GM19467 (cell line): ENCODE data around the gene CAMTA1.

ENCODE experiments used
- ATAC-seq: cut with Tn5 transposase; IDR thresholded peaks from one replicate; pipeline ENCODE4 v1.9.1; 2021; ENCODE audit warnings: mild to moderate bottlenecking, moderate library complexity; ENCODE audit not compliant: unreplicated experiment

Gene CAMTA1

DNA sequence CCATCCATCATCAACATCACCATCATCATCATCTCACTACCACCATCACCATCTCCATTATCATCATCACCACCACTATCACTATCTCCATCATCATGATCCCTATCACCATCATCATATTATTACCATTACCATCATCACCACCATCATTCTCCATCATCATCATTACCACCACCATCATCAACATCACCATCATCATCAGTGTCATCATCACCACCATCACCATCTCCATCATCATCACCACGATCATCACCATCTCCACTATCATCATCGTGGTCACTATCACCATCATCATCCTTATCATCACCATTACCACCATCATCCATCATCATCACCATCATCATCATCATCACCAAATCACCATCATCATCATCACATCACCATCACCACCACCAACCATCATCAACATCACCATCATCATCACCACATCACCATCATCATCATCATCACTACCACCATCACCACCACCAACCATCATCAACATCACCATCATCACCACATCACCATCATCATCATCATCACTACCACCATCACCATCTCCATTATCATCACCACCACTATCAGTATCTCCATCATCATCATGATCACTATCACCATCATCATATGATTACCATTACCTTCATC, 783.8 kb downstream of the CAMTA1 start:
- ATAC-seq: no peak

GRCh38 chr1:7570311-7570710, 785.1 kb downstream of the CAMTA1 start:
- no peak for ATAC-seq

GRCh38 chr1:7572654-7573152, 787.4 kb downstream of the CAMTA1 start:
- no peak for ATAC-seq

DNA sequence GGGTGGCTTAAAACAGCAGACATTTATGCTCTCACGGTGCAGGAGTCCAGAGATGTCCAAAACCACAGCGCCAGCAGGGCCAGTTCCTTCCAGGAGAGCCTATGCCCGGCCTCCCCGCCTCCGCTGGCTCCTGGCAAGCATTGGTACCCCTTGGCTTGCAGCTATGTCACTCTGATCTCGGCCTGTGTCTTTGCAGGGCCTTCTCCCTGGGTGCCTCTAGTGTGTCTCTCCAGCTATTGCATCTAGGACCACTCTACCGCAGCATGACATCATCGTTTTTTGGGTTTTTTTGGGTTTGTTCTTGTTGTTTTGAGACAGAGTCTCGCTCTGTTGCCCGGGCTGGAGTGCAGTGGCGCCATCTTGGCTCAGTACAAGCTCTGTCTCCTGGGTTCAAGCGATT, 788.2 kb downstream of the CAMTA1 start:
- no peak for ATAC-seq

GRCh38 chr1:7574121-7575040, 789.1 kb downstream of the CAMTA1 start:
- ATAC-seq: no peak

DNA sequence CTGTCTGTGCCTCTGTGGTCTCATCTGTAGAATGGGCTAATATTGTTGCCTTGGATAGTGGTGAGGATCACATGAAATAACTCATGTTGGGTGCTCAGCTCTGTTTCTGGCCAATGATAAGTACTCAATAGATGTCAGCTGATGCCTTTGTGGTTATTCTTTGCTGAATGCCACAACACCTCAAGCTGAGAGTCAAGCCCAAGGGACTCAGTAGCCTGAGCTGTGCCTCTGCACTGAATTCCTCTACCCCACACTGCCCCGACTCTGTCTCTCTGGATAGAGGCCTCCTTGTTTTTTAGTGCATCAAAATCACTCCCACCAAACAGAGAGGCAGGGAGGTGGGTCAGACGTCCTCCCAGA, 789.8 kb downstream of the CAMTA1 start:
- no peak for ATAC-seq

DNA sequence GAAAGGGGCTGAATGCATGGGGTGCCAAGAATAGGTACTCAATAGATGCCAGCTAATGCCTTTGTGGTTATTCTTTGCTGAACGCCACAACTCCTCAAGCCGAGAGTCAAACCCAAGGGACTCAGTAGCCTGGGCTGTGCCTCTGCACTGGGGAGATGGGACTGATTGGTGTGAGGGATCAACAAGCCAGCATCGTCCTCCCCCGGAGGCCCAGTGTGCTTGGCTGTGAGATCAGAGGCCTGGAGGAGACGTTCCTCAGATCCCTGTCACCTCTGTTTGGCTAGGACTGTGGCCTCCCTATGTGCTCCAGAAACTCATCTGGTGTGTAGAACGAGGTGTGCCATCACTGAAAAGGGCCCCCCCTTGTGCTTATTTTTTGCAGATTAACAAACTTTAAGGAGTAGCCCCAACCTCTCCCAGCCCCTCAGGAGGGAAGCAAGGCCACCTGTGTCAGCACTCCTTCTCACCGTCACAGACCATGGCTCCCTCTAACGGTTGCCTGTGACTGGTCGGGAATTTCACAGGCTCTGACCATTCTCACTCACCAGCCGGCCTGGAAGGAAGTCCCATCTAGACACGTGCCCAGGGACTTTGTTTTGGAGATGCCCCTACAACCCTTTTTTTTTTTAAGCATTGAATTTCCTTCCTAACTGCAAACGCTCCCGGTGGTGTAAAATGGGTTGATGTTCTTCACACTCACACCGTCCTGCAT, 791.8 kb downstream of the CAMTA1 start:
- no peak for ATAC-seq

DNA sequence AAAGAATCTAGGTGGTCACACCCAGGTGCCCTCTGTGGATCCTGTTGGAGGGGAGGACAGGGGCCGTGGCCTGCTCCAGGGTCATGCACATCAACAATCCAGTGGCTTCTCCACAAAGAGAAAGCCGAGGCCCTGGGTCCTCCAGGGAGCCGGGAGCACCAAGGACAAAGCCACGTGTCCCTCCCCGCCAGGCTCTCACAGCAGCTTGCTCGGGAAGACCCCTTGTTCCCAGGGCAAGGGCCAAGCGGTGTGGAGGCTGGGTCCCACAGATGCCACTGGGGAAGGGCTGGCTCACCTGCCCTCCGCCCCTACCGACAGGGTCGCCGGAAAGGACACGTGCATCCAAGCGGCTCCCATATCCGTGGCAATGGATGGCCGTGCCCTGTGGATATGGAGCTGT, 793.0 kb downstream of the CAMTA1 start:
- ATAC-seq: no peak

DNA sequence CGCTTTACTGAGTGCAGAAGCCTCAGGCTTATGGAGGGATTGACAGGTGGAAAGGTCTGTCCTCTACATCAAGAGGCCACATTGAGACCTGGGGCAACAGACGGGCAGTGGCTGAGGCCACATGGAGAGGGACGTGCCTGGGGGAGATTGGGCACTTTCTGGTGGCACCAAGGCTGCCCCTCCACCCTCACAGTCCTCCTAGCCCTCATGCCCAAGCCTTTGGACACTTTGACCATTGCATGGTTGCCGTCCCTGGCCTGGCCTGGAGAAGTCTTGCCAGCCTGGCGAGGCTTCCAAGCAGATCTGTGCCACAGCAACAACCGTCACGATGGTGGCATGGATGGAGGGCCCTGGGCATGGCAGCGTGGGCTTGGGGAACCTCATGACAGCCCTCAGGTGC, 793.8 kb downstream of the CAMTA1 start:
- ATAC-seq: no peak

- no peak for ATAC-seq
Measured at GRCh38 chr1:7579831-7580804, 794.9 kb downstream of the CAMTA1 start.

- no peak for ATAC-seq
Measured at GRCh38 chr1:7580923-7581753, 795.9 kb downstream of the CAMTA1 start.

GRCh38 chr1:7581754-7582459, 796.7 kb downstream of the CAMTA1 start:
- no peak for ATAC-seq

DNA sequence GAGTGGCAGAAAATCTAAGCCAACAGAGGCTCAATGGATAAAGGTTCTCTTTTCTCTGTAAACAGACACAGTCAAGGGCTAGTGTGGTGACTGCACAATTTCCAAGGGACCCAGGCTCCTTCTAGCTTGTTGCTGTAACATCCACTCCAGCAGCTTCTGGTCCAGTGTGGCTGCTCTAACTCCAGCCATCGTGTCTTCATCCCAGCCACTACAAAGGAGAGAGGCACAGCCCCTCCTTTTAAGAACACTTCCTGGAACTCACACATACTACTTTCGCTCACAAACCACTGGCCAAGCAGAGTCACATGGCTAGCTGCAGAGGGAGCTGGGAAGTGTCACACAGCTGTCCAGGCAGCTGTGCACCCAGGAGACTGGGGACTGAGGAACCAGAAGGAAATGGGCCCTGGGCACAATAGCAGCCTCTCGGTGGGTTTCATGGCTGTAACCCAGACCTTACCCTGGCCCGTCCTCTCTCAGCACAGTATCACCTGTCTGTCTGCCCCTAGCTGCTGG, 797.3 kb downstream of the CAMTA1 start:
- ATAC-seq: no peak

DNA sequence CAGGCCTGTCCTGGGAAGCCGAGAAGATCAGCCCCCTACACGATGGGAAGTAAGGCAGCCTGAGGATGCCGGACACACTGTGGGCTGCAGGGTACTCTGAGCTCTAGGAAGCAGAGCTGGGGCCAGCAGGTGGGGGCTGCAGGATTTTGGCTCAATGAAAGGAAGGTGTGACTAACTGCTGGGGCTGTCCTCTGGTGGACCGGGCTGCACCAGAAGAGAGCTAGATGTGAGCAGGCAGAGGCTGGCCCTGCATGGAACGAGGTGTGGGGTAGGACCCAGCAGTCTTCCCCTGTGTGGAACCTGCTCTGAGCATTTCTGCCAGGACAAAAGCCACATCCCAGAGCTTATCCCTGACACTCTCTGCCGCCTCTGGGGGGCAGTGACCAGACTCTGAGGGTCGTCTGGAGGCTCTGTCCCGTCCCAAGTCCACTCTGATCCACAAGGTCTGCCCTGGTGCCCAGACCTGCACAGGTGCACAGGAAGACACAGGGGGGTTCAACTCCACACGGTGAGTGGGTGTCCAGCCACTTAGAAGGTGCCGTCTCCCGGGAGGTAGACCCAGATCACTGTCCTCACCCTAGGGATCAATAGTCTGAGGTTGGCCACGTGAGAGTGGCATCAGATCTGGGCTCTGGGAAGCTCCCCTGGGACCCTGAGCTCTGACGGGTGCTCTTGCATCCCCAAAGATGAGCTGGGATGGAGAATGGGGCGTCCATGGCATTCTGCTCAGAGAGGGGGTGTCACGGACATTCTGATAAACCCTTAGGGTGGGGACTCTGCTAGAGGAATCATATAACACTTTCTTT, 798.2 kb downstream of the CAMTA1 start:
- ATAC-seq: no peak

- no peak for ATAC-seq
Measured at GRCh38 chr1:7584157-7584556, 798.9 kb downstream of the CAMTA1 start.

- ATAC-seq: no peak
Measured at GRCh38 chr1:7584643-7585042, 799.4 kb downstream of the CAMTA1 start.

DNA sequence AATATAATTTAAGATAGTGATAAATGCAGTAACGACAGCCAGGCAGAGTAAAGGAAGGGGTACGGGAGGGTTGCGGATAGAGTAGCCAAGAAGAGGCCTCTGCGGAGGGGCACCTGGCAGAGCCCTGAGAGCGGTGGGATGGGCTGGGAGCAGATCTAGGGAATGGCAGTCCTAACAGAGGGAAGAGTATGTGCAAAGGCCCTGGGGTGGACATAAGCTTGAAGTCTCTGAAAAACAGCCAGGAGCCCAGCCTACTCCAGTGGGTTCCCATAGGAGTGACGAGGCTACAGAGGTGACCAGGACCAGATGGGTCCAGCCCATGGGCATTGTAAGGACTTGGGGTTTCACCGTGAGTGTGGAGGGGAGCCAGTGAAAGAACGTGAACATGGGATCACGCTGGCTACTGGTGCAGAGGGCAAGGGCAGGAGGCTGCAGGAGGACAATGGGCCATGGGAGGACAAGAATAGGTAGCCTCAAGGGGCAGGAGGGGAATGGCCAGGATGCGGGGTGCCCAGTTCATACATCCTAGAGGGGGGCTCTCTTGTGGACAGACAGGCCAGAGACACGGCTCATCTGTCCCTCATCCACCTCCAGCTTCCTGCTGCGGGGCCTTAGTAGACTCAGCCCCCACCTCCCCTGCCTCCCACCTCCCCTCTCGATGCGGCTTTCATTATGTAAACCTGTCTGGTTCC, 800.1 kb downstream of the CAMTA1 start:
- no peak for ATAC-seq
